H9 (cell line): Measurements from ENCODE around the gene CPXM1. TPM values are rescaled to one million over a fixed set of nuclear protein-coding genes. Genes with fewer than 3 reads are reported as not detected.
"Not testable (repeated sequence)": the region's sequence is repeated elsewhere in the genome, so short reads cannot be mapped to it uniquely, and the experiment has no call there.

ENCODE experiments used
- DNase-seq: peaks from one replicate; pipeline ENCODE4 v3.0.0-alpha.2; 2017
- H2AFZ ChIP-seq: one replicate; pipeline ENCODE4 v1.6.1; 2013; ENCODE audit warnings: mild to moderate bottlenecking, low read length, control low read depth, moderate library complexity
- H2AK5ac ChIP-seq: 2 replicates; pipeline ENCODE4 v1.6.1; 2013; ENCODE audit warnings: low read length, control low read depth, mixed read lengths; ENCODE audit not compliant: insufficient read length
- H2BK120ac ChIP-seq: one replicate; pipeline ENCODE4 v1.6.1; 2013; ENCODE audit warnings: low read depth, mild to moderate bottlenecking, low read length, control low read depth, inconsistent platforms; ENCODE audit not compliant: poor library complexity, severe bottlenecking
- H2BK12ac ChIP-seq: 2 replicates; pipeline ENCODE4 v1.6.1; 2013; ENCODE audit warnings: low read length, control low read depth, mixed read lengths, low read depth; ENCODE audit not compliant: insufficient read length
- H2BK15ac ChIP-seq: 2 replicates; pipeline ENCODE4 v1.6.1; 2013; ENCODE audit warnings: low read depth, low read length, control low read depth
- H2BK20ac ChIP-seq: one replicate; pipeline ENCODE4 v1.6.1; 2013; ENCODE audit warnings: low read depth, mild to moderate bottlenecking, low read length, control low read depth, inconsistent platforms; ENCODE audit not compliant: poor library complexity, severe bottlenecking
- H2BK5ac ChIP-seq: 2 replicates; pipeline ENCODE4 v1.6.1; 2013; ENCODE audit warnings: low read length, control low read depth, mixed read lengths; ENCODE audit not compliant: insufficient read length
- H3K14ac ChIP-seq: 2 replicates; pipeline ENCODE4 v1.6.1; 2013; ENCODE audit warnings: low read length, control low read depth; ENCODE audit not compliant: insufficient read depth
- H3K18ac ChIP-seq: 2 replicates; pipeline ENCODE4 v1.6.1; 2013; ENCODE audit warnings: low read depth, mild to moderate bottlenecking, mixed read lengths, low read length, control low read depth; ENCODE audit not compliant: insufficient read length
- H3K23ac ChIP-seq: 2 replicates; pipeline ENCODE4 v1.6.1; 2013; ENCODE audit warnings: low read length, control low read depth, mixed read lengths, low read depth; ENCODE audit not compliant: insufficient read length
- H3K23me2 ChIP-seq: 2 replicates; pipeline ENCODE4 v1.6.1; 2013; ENCODE audit warnings: low read depth, mild to moderate bottlenecking, mixed read lengths, low read length, control low read depth; ENCODE audit not compliant: insufficient read length, poor library complexity, severe bottlenecking
- H3K27ac ChIP-seq: 2 replicates; pipeline ENCODE4 v1.5.1; 2013; ENCODE audit warnings: low read length, control low read depth, mixed read lengths, low read depth; ENCODE audit not compliant: insufficient read length
- H3K27me3 ChIP-seq: 2 replicates; pipeline ENCODE4 v1.6.1; 2013; ENCODE audit warnings: low read length, control low read depth, inconsistent platforms; ENCODE audit not compliant: insufficient read depth
- H3K4ac ChIP-seq: 2 replicates; pipeline ENCODE4 v1.6.1; 2013; ENCODE audit warnings: low read depth, mild to moderate bottlenecking, control low read depth, inconsistent platforms, low read length, moderate library complexity
- H3K4me1 ChIP-seq: 2 replicates; pipeline ENCODE4 v1.6.1; 2013; ENCODE audit warnings: low read length, control low read depth, inconsistent platforms; ENCODE audit not compliant: insufficient read depth
- H3K4me2 ChIP-seq: 2 replicates; pipeline ENCODE4 v1.6.1; 2013; ENCODE audit warnings: low read length, control low read depth, mixed read lengths; ENCODE audit not compliant: insufficient read length, insufficient read depth
- H3K56ac ChIP-seq: 2 replicates; pipeline ENCODE4 v1.6.1; 2013; ENCODE audit warnings: low read depth, mild to moderate bottlenecking, mixed read lengths, low read length, control low read depth; ENCODE audit not compliant: insufficient read length
- H3K79me1 ChIP-seq: 2 replicates; pipeline ENCODE4 v1.6.1; 2013; ENCODE audit warnings: low read depth, mild to moderate bottlenecking, moderate library complexity, low read length, control low read depth, inconsistent platforms; ENCODE audit not compliant: insufficient read depth, poor library complexity, severe bottlenecking
- H3K79me2 ChIP-seq: 2 replicates; pipeline ENCODE4 v1.6.1; 2013; ENCODE audit warnings: low read length, control low read depth, inconsistent platforms; ENCODE audit not compliant: insufficient read depth
- H3K9ac ChIP-seq: 2 replicates; pipeline ENCODE4 v1.6.1; 2013; ENCODE audit warnings: low read length, control low read depth, mixed read lengths; ENCODE audit not compliant: insufficient read length; ENCODE audit errors: extremely low read depth
- H3K9me3 ChIP-seq: one replicate; pipeline ENCODE4 v1.6.1; 2013; ENCODE audit warnings: low read depth, low read length, inconsistent platforms; ENCODE audit not compliant: control insufficient read depth
- H3T11ph ChIP-seq: one replicate; pipeline ENCODE4 v1.6.1; 2013; ENCODE audit warnings: mild to moderate bottlenecking, low read length, control low read depth, inconsistent platforms
- H4K20me1 ChIP-seq: one replicate; pipeline ENCODE4 v1.6.1; 2013; ENCODE audit not compliant: control insufficient read depth, insufficient read length, insufficient read depth
- H4K5ac ChIP-seq: 2 replicates; pipeline ENCODE4 v1.6.1; 2013; ENCODE audit warnings: low read depth, mild to moderate bottlenecking, mixed read lengths, low read length, control low read depth; ENCODE audit not compliant: insufficient read length
- H4K8ac ChIP-seq: replicated peaks from 2 replicates; pipeline ENCODE4 v1.6.1; 2013; ENCODE audit warnings: low read length, control low read depth, mixed read lengths, low read depth; ENCODE audit not compliant: insufficient read length
- H4K91ac ChIP-seq: 2 replicates; pipeline ENCODE4 v1.6.1; 2013; ENCODE audit warnings: low read depth, mild to moderate bottlenecking, moderate library complexity, mixed read lengths, low read length, control low read depth; ENCODE audit not compliant: insufficient read length
- H3K27ac Mint-ChIP-seq, 3 experiments: 2 replicates in 2 of 3; 3 replicates in 1 of 3; pipeline ENCODE4 v1.8.0; 2020 to 2021; ENCODE audit warnings: mixed read lengths in 3 of 3, mild to moderate bottlenecking in 1 of 3, moderate library complexity in 1 of 3
- H3K27me3 Mint-ChIP-seq: 2 replicates; pipeline ENCODE4 v1.8.0; 2021; ENCODE audit warnings: low read depth, mild to moderate bottlenecking, moderate library complexity, mixed read lengths
- H3K36me3 Mint-ChIP-seq, 3 experiments: 2 replicates in 2 of 3; 3 replicates in 1 of 3; pipeline ENCODE4 v1.8.0; 2020 to 2021; ENCODE audit warnings: low read depth in 3 of 3, mixed read lengths in 3 of 3; ENCODE audit not compliant: insufficient read depth in 1 of 3
- H3K4me1 Mint-ChIP-seq, 2 experiments: 2 replicates each; pipeline ENCODE4 v1.8.0; 2020; ENCODE audit warnings: mixed read lengths in 2 of 2
- H3K4me3 Mint-ChIP-seq, 2 experiments: 2 replicates in 1 of 2; 3 replicates in 1 of 2; pipeline ENCODE4 v1.8.0; 2020 to 2021; ENCODE audit warnings: mild to moderate bottlenecking in 2 of 2, mixed read lengths in 2 of 2, moderate library complexity in 1 of 2
- H3K9me3 Mint-ChIP-seq, 2 experiments: 2 replicates in 1 of 2; 3 replicates in 1 of 2; pipeline ENCODE4 v1.8.0; 2020; ENCODE audit warnings: mild to moderate bottlenecking in 2 of 2, mixed read lengths in 2 of 2, moderate library complexity in 1 of 2
- WGBS: extraction: QIAGEN DNeasy Blood & Tissue Kit; methylation state at CpG from one replicate; pipeline ENCODE4 v1.1.7; 2013; ENCODE audit warnings: missing lambda C conversion rate, low lambda C conversion rate, mixed read lengths; ENCODE audit not compliant: insufficient read length; ENCODE audit errors: extremely low coverage; 5-methylcytosine and 5-hydroxymethylcytosine counted together
- total RNA-seq: library from RNA; stranded (reverse); gene quantifications from 2 replicates; pipeline ENCODE4 v1.2.1, GENCODE V29; 2021
- TF ChIP-seq, protein P1 (sequence below): fragments of 200-600 bp; sonication (generic); conservative IDR thresholded peaks from 3 replicates; pipeline ENCODE4 v1.8.0; 2021; ENCODE audit warnings: antibody characterized with exemption, mild to moderate bottlenecking

CPXM1 gene
- total RNA-seq, 1 experiment from 2014 or later: 69.0 TPM

- no peak overlapping the region for H3K4ac ChIP-seq
- no peaks in the 10 kb centered on the region for H3K9me3 Mint-ChIP-seq
- no peak overlapping the region for H2BK5ac ChIP-seq
- no peaks in the 10 kb centered on the region for H3K27me3 ChIP-seq
- H3K79me1 ChIP-seq: no peaks in the 10 kb centered on the region
- peaks cover 0 to 3% of the 10 kb centered on the region in 2 experiments; a peak in 1 of 4 replicates for H3K4me1 Mint-ChIP-seq
- no peaks in the 10 kb centered on the region for H3K9me3 ChIP-seq
- H2BK120ac ChIP-seq: no peak overlapping the region
- H3T11ph ChIP-seq: no peak overlapping the region
- H3K23ac ChIP-seq: no peak overlapping the region
- H3K27ac ChIP-seq: no peak overlapping the region
- WGBS: no CpG with 5 or more reads among the region's 1 CpG
- peaks cover 3 to 23% (median 18%) of the 10 kb centered on the region in 3 experiments for H3K36me3 Mint-ChIP-seq
- no peak overlapping the region for H3K9ac ChIP-seq
- no peak overlapping the region for H4K5ac ChIP-seq
- H3K27ac Mint-ChIP-seq: no peak overlapping the region
- H2BK20ac ChIP-seq: no peak overlapping the region
- H4K91ac ChIP-seq: no peak overlapping the region
- H3K56ac ChIP-seq: no peak overlapping the region
- no peak overlapping the region for H2AK5ac ChIP-seq
- H3K18ac ChIP-seq: no peak overlapping the region
- H4K20me1 ChIP-seq: no peaks in the 10 kb centered on the region
- no peaks in the 10 kb centered on the region for H3K4me1 ChIP-seq
- H3K27me3 Mint-ChIP-seq: peaks cover 12% of the 10 kb centered on the region
- H2BK15ac ChIP-seq: no peak overlapping the region
- H2BK12ac ChIP-seq: no peak overlapping the region
- H3K4me3 Mint-ChIP-seq: no peak overlapping the region
- no peak overlapping the region for H4K8ac ChIP-seq
- H3K79me2 ChIP-seq: no peaks in the 10 kb centered on the region
- TF ChIP-seq, protein P1, sequence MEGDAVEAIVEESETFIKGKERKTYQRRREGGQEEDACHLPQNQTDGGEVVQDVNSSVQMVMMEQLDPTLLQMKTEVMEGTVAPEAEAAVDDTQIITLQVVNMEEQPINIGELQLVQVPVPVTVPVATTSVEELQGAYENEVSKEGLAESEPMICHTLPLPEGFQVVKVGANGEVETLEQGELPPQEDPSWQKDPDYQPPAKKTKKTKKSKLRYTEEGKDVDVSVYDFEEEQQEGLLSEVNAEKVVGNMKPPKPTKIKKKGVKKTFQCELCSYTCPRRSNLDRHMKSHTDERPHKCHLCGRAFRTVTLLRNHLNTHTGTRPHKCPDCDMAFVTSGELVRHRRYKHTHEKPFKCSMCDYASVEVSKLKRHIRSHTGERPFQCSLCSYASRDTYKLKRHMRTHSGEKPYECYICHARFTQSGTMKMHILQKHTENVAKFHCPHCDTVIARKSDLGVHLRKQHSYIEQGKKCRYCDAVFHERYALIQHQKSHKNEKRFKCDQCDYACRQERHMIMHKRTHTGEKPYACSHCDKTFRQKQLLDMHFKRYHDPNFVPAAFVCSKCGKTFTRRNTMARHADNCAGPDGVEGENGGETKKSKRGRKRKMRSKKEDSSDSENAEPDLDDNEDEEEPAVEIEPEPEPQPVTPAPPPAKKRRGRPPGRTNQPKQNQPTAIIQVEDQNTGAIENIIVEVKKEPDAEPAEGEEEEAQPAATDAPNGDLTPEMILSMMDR: no peak
- H2AFZ ChIP-seq: no peak overlapping the region
- no peaks in the 10 kb centered on the region for H3K23me2 ChIP-seq
- DNase-seq: no peak
- no peak overlapping the region for H3K14ac ChIP-seq
- no peak overlapping the region for H3K4me2 ChIP-seq
These were observed 33.3 kb upstream of the CPXM1 start for GRCh38 chr20:2833761-2834160.

DNA sequence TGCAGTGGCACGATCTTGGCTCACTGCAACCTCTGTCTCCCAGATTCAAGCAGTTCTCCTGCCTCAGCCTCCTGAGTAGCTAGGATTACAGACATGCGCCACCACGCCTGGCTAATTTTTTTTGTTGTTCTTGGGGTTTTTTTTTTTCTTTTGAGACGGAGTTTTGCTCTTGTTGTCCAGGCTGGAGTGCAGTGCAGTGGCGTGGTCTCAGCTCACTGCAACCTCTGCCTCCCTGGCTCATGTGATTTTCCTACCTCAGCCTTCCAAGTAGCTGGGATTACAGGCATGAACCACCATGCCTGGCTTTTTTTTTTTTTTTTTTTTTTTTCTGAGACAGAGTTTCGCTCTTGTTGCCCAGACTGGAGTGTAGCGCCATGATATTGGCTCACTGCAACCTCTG lies 30.8 kb upstream of the CPXM1 start:
- not testable (repeated sequence) for H3K23me2 ChIP-seq, H2BK12ac ChIP-seq, H3T11ph ChIP-seq, H3K4ac ChIP-seq, H3K79me1 ChIP-seq, H3K9me3 ChIP-seq, H3K27me3 ChIP-seq, H2AK5ac ChIP-seq, H4K8ac ChIP-seq, H4K91ac ChIP-seq, H3K4me1 ChIP-seq, H4K20me1 ChIP-seq, H2BK15ac ChIP-seq, H3K27ac ChIP-seq, H3K9ac ChIP-seq, H2BK120ac ChIP-seq, H3K9me3 Mint-ChIP-seq, H2BK20ac ChIP-seq, H3K56ac ChIP-seq, H3K4me3 Mint-ChIP-seq, H3K27ac Mint-ChIP-seq, H3K18ac ChIP-seq, H3K4me1 Mint-ChIP-seq, H3K23ac ChIP-seq, H4K5ac ChIP-seq, DNase-seq, H3K79me2 ChIP-seq, H3K4me2 ChIP-seq, H3K36me3 Mint-ChIP-seq, H2BK5ac ChIP-seq, H3K14ac ChIP-seq, H2AFZ ChIP-seq
- H3K27me3 Mint-ChIP-seq: peaks cover 32% of the 10 kb centered on the region
- no CpG with 5 or more reads among the region's 7 CpGs for WGBS
